Hepatocyte (in vitro differentiated cells): ENCODE measurements around the gene KAT7. TPM values are rescaled to one million over a fixed set of nuclear protein-coding genes. Genes with fewer than 3 reads are reported as not detected.

ENCODE experiments used
- DNase-seq: peaks from one replicate; pipeline ENCODE4 v3.0.0-alpha.2; 2016; ENCODE audit warnings: low spot score
- H2AFZ ChIP-seq: fragments of 200-600 bp; sonication (generic); 2 replicates; pipeline ENCODE4 v1.6.0; 2016; ENCODE audit warnings: antibody characterized with exemption, mild to moderate bottlenecking
- H3K27ac ChIP-seq: fragments of 200-600 bp; sonication (generic); 2 replicates; pipeline ENCODE4 v1.5.1; 2016; ENCODE audit warnings: mild to moderate bottlenecking
- H3K27me3 ChIP-seq: fragments of 200-600 bp; sonication (generic); 2 replicates; pipeline ENCODE4 v1.6.1; 2016
- H3K36me3 ChIP-seq: fragments of 200-600 bp; sonication (generic); replicated peaks from 2 replicates; pipeline ENCODE4 v1.5.1; 2016; ENCODE audit warnings: low read depth; ENCODE audit not compliant: insufficient read depth
- H3K4me1 ChIP-seq: fragments of 200-600 bp; sonication (generic); 2 replicates; pipeline ENCODE4 v1.5.1; 2016; ENCODE audit warnings: mild to moderate bottlenecking, moderate library complexity; ENCODE audit not compliant: insufficient read depth
- H3K4me2 ChIP-seq: fragments of 200-600 bp; sonication (generic); 2 replicates; pipeline ENCODE4 v1.6.0; 2016
- H3K4me3 ChIP-seq: fragments of 200-600 bp; sonication (generic); 2 replicates; pipeline ENCODE4 v1.5.1; 2016; ENCODE audit warnings: mild to moderate bottlenecking
- H3K79me2 ChIP-seq: fragments of 200-600 bp; sonication (generic); 2 replicates; pipeline ENCODE4 v1.6.0; 2017; ENCODE audit warnings: mild to moderate bottlenecking
- H3K9me2 ChIP-seq: fragments of 200-600 bp; sonication (generic); replicated peaks from 2 replicates; pipeline ENCODE4 v1.6.0; 2017; ENCODE audit warnings: mild to moderate bottlenecking; ENCODE audit not compliant: insufficient read depth
- H3K9me3 ChIP-seq: fragments of 200-600 bp; sonication (generic); 2 replicates; pipeline ENCODE4 v1.5.1; 2016; ENCODE audit warnings: low read depth, mild to moderate bottlenecking
- H4K20me1 ChIP-seq: fragments of 200-600 bp; sonication (generic); 2 replicates; pipeline ENCODE4 v1.6.0; 2016; ENCODE audit warnings: mild to moderate bottlenecking; ENCODE audit not compliant: insufficient read depth, poor library complexity, severe bottlenecking
- EZH2 ChIP-seq: fragments of 200-600 bp; sonication (generic); IDR thresholded peaks from 2 replicates; pipeline ENCODE4 v1.6.1; 2016; ENCODE audit warnings: antibody characterized with exemption, mild to moderate bottlenecking, borderline replicate concordance
- EZH2phosphoT487 ChIP-seq: fragments of 200-600 bp; sonication (generic); IDR thresholded peaks from one replicate; pipeline ENCODE4 v1.6.1; 2018; ENCODE audit warnings: antibody characterized with exemption, mild to moderate bottlenecking, low read depth, moderate library complexity; ENCODE audit not compliant: unreplicated experiment, severe bottlenecking
- WGBS: methylation state at CpG from one replicate; pipeline ENCODE4 v1.1.6; 2016; ENCODE audit warnings: low lambda C conversion rate; ENCODE audit errors: missing lambda C conversion rate; 5-methylcytosine and 5-hydroxymethylcytosine counted together
- polyA plus RNA-seq: library from polyadenylated mRNA; unstranded; fragments of >200 nt; fragmentation: Nextera tagmentation; extraction: Ambion mirVana; gene quantifications from 2 replicates; pipeline ENCODE4 v1.2.1, GENCODE V29; 2016
- total RNA-seq: library from RNA; depleted of rRNA; stranded (reverse); fragments of >200 nt; gene quantifications from 2 replicates; pipeline ENCODE4 v1.2.3, GENCODE V29; 2014
- TF ChIP-seq, protein P1 (sequence below): fragments of 200-600 bp; sonication (generic); IDR thresholded peaks from 2 replicates; pipeline ENCODE4 v1.5.1; 2016; ENCODE audit warnings: antibody characterized with exemption, mild to moderate bottlenecking; ENCODE audit not compliant: poor library complexity

Gene KAT7
- total and polyA plus RNA-seq, 2 experiments from 2014 or later, result 21.4 to 30.1 TPM

- Histone ChIP-seq H3K79me2 (no peaks in the 10 kb centered on the region), H3K4me2 (peak overlapping the region; percentile 91), H3K27ac (no peak overlapping the region), H3K4me3 (peak overlapping the region; percentile 45), H2AFZ (peak overlapping the region; percentile 45), H3K36me3 (no peaks in the 10 kb centered on the region), H3K4me1 (peaks cover 3% of the 10 kb centered on the region), H3K9me3 (no peaks in the 10 kb centered on the region), H3K27me3 (peaks cover 52% of the 10 kb centered on the region), H3K9me2 (no peaks in the 10 kb centered on the region), H4K20me1 (no peaks in the 10 kb centered on the region)
- WGBS, result 8% methylated on average over 41 of the region's 55 CpGs
- TF ChIP-seq, protein P1, sequence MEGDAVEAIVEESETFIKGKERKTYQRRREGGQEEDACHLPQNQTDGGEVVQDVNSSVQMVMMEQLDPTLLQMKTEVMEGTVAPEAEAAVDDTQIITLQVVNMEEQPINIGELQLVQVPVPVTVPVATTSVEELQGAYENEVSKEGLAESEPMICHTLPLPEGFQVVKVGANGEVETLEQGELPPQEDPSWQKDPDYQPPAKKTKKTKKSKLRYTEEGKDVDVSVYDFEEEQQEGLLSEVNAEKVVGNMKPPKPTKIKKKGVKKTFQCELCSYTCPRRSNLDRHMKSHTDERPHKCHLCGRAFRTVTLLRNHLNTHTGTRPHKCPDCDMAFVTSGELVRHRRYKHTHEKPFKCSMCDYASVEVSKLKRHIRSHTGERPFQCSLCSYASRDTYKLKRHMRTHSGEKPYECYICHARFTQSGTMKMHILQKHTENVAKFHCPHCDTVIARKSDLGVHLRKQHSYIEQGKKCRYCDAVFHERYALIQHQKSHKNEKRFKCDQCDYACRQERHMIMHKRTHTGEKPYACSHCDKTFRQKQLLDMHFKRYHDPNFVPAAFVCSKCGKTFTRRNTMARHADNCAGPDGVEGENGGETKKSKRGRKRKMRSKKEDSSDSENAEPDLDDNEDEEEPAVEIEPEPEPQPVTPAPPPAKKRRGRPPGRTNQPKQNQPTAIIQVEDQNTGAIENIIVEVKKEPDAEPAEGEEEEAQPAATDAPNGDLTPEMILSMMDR, result peak; percentile 71
- no peak for TF ChIP-seq EZH2phosphoT487
- peak; percentile 67 for TF ChIP-seq EZH2
- peak; percentile 79 for DNase-seq
Measured at GRCh38 chr17:49851387-49852291, 63.2 kb downstream of the KAT7 start.

DNA sequence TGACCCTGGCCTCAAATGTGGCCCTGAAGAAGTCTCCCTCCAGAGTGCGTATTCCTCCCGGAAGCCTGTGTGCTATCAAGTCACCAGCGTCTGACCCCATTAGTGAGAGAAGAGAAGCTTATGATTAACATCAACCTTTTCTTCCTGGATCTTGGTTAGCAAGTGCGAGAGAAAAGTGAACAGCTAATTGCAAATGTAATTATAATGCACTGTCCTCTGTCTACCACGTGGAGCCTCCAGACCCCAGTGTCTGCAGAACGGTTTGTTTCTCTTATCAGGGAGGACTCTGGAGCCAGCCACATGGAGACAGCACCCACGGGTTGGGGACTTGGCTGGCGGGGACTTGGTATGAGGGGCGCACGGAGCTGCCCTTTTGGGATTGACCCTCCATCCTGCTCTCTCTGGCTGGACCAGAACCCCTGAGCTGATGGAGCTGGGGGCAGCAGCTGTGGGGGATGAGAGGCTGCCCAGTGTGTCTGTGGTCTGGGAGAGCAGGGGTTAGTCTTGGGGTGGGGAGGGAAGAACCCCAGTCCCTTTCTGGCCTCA, 65.1 kb downstream of the KAT7 start:
- Histone ChIP-seq H3K27ac (no peak overlapping the region), H2AFZ (no peak overlapping the region), H3K79me2 (no peaks in the 10 kb centered on the region), H3K27me3 (peaks cover 52% of the 10 kb centered on the region), H3K4me2 (no peak overlapping the region), H3K36me3 (no peaks in the 10 kb centered on the region), H4K20me1 (no peaks in the 10 kb centered on the region), H3K9me2 (no peaks in the 10 kb centered on the region), H3K4me1 (peaks cover 3% of the 10 kb centered on the region), H3K4me3 (no peak overlapping the region), H3K9me3 (no peaks in the 10 kb centered on the region)
- no peak for TF ChIP-seq EZH2phosphoT487
- TF ChIP-seq, protein P1, result no peak
- 64% methylated on average over 10 of the region's 10 CpGs for WGBS
- DNase-seq, result no peak

DNA sequence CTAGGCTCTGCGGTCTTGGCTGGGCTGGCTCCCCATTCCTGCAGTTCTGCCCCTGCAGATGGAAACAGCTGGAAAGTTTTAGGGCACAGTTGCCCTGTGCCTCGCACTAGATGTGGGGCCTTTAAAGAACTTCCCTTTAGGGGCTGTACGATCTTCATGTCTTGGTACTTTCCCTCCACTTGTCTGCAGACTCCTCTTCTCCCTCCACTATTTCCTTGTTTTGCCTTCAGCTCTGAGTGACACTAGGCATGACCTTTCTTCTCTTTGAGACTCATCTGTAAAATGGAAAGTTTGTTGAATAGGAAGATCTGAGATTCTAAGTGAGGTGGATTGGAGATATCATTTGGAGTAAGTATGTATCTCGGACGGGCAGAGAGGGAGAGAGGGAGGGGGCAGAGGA, 65.6 kb downstream of the KAT7 start:
- 94% methylated on average over 5 of the region's 5 CpGs for WGBS
- no peaks in the 10 kb centered on the region for H4K20me1 ChIP-seq
- peaks cover 51% of the 10 kb centered on the region for H3K27me3 ChIP-seq
- DNase-seq, result no peak
- H3K9me3 ChIP-seq, result no peaks in the 10 kb centered on the region
- H3K4me3 ChIP-seq, result no peak overlapping the region
- H3K79me2 ChIP-seq, result no peaks in the 10 kb centered on the region
- H3K4me1 ChIP-seq, result peaks cover 3% of the 10 kb centered on the region
- TF ChIP-seq, protein P1, result no peak
- TF ChIP-seq EZH2phosphoT487 (no peak), EZH2 (no peak)
- no peak overlapping the region for H2AFZ ChIP-seq
- H3K4me2 ChIP-seq, result no peak overlapping the region
- no peak overlapping the region for H3K27ac ChIP-seq
- no peaks in the 10 kb centered on the region for H3K36me3 ChIP-seq
- H3K9me2 ChIP-seq, result no peaks in the 10 kb centered on the region
